A549 treated with AZD9567 at 1 μM for 4 hours (cell line): ENCODE measurements around the gene TATDN2. TPM values are rescaled to one million over a fixed set of nuclear protein-coding genes. Genes with fewer than 3 reads are reported as not detected.

Source experiments
- total RNA-seq: library from RNA; stranded (reverse); fragments of 200-300 nt; extraction: Qiagen RNA extraction; gene quantifications from 5 replicates; pipeline ENCODE4 v1.2.3, GENCODE V29; 2022; ENCODE audit not compliant: insufficient read depth

The TATDN2 gene, protein sequence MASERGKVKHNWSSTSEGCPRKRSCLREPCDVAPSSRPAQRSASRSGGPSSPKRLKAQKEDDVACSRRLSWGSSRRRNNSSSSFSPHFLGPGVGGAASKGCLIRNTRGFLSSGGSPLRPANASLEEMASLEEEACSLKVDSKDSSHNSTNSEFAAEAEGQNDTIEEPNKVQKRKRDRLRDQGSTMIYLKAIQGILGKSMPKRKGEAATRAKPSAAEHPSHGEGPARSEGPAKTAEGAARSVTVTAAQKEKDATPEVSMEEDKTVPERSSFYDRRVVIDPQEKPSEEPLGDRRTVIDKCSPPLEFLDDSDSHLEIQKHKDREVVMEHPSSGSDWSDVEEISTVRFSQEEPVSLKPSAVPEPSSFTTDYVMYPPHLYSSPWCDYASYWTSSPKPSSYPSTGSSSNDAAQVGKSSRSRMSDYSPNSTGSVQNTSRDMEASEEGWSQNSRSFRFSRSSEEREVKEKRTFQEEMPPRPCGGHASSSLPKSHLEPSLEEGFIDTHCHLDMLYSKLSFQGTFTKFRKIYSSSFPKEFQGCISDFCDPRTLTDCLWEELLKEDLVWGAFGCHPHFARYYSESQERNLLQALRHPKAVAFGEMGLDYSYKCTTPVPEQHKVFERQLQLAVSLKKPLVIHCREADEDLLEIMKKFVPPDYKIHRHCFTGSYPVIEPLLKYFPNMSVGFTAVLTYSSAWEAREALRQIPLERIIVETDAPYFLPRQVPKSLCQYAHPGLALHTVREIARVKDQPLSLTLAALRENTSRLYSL
- 31.8 to 37.1 TPM (median 32.1 TPM) in 5 replicates for total RNA-seq

GRCh38 chr3:10248184-10248983 lies at the start of gene TATDN2:
Gene TATDN2, plus strand, starts transcription at chr3:10248459. Its CDS starts 742 bp downstream, at chr3:10249201.

DNA sequence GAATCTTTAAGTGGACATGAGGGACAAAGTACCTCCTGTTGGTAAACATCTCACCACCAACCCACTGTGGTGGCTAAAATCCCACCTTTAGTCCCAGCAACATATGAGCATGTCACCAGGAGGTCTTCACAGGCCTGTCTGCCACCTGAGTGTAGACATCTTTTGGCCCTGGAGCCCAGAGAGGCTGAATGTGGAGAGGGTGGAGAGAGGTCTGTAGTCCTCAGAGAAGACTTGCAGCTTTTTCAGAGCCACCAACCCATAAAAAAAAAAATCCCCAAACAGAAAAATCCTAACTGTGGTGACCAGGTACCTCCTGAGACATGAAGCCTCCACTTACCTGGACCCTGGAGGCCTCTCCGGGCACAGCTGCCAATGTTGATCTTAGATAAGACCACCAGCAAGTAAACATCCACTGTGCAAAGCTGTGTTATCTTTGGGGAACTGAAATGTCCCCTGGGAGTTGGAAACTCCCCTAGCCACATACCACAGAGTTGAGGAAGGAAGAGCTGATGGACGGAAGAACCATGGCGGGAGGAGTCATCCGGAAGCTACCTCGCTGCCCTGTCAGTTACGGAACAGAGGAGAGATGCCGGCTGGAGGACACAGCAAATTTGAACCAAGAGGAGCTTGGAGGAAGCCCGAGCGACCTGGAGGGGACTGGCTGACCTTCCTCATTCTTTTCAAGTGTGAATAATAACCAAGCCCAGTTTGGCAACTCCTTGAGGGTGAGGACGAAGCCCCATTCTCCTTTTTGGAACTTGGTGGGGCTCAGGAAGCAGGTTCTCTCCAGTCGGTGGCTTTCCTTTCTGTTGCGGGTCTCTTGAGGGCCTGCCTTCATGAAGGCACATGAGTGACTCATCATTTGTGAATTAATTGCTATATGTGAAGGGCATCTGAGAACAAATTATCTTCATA lies 44.5 kb downstream of the TATDN2 start, which contains the start of gene GHRL:
GHRL (minus strand) TSS at position 443 of the 915 bp plus-strand sequence. CDS start 2,767 bp downstream, outside the sequence.

Other genes starting within 250 kb of the TATDN2 start
- 18.2 to 20.8 TPM (median 18.5 TPM) in 5 replicates for gene FANCD2, start 222.0 kb upstream of the TATDN2 start, total RNA-seq
- not detected in 5 replicates for gene FANCD2OS, start 140.2 kb upstream of the TATDN2 start, total RNA-seq
- gene BRK1, start 132.8 kb upstream of the TATDN2 start, total RNA-seq: 167 to 179 TPM (median 172 TPM) in 5 replicates
- gene VHL, start 106.7 kb upstream of the TATDN2 start, total RNA-seq: 28.9 to 33.7 TPM (median 31.3 TPM) in 5 replicates
- 12.7 to 17.5 TPM (median 14.8 TPM) in 5 replicates for gene IRAK2, start 83.5 kb upstream of the TATDN2 start, total RNA-seq
- gene GHRL, start 44.5 kb downstream of the TATDN2 start, total RNA-seq: 0.06 TPM in 1 of 5 replicates, not detected in the others
- gene SEC13, start 72.7 kb downstream of the TATDN2 start, total RNA-seq: 203 to 217 TPM (median 214 TPM) in 5 replicates